Activated T-helper 1 cell treated with anti-CD3 and anti-CD28 coated beads, Interleukin-12 subunit alpha, Interleukin-12 subunit beta, Interleukin-2, Interleukin-4 antibody, amounts not matched to agents 30 ng/mL and 10 ng/mL and 1 ng/mL, durations not matched to agents 14 hours and 24 hours and 36 hours (primary cell): ENCODE results near the gene RPL41. TPM values are rescaled to one million over a fixed set of nuclear protein-coding genes. Genes with fewer than 3 reads are reported as not detected.

Experiments
- DNase-seq: peaks from one replicate; pipeline ENCODE4 v3.0.0; 2021; ENCODE audit warnings: low spot score
- H3K27ac Mint-ChIP-seq: one replicate; pipeline ENCODE4 v1.8.0; 2021; ENCODE audit warnings: mild to moderate bottlenecking, mixed read lengths
- H3K27me3 Mint-ChIP-seq: one replicate; pipeline ENCODE4 v1.8.0; 2022; ENCODE audit warnings: mild to moderate bottlenecking, moderate library complexity, mixed read lengths; ENCODE audit not compliant: insufficient read depth
- H3K36me3 Mint-ChIP-seq: one replicate; pipeline ENCODE4 v1.8.0; 2021; ENCODE audit warnings: low read depth, mixed read lengths
- H3K4me1 Mint-ChIP-seq: one replicate; pipeline ENCODE4 v1.8.0; 2021; ENCODE audit warnings: low read depth, mixed read lengths
- H3K4me3 Mint-ChIP-seq: one replicate; pipeline ENCODE4 v1.8.0; 2021; ENCODE audit warnings: mild to moderate bottlenecking, moderate library complexity, mixed read lengths
- H3K9me3 Mint-ChIP-seq: one replicate; pipeline ENCODE4 v1.8.0; 2021; ENCODE audit warnings: mixed read lengths
- intact Hi-C: fragments of 100-400 bp; cut with micrococcal nuclease; formaldehyde crosslinking; loops from one replicate; pipeline ENCODE4 v1.15.1; 2024
- total RNA-seq: library from RNA; stranded (reverse); gene quantifications from 2 replicates; pipeline ENCODE4 v1.2.3, GENCODE V29; 2022

Gene RPL41
- total RNA-seq, 1 donor from 2014 or later: 3,676 TPM

DNA sequence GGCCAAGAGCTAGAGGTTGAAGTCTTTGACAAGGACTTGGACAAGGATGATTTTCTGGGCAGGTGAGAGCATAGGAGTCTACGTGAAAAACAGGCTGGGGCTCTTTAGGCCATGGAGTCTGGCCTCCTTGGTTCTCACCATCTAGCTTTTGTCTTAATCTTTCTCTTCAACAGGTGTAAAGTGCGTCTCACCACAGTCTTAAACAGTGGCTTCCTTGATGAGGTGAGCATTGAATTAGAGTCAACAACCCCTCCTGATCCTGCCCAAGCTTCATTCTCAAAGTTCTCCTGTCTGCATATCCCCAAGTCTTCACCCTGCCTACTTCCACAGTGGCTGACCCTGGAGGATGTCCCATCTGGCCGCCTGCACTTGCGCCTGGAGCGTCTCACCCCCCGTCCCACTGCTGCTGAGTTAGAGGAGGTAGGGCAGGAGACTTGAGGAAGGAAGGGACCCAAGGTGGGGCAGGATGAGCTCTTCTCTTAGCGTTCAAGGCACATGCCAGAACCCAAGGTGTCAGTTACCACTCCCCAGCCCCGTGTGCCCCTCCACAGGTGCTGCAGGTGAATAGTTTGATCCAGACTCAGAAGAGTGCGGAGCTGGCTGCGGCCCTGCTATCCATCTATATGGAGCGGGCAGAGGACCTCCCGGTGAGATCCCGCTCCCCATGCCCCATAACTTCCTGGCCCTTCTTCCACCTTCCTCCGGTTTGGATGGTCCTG is 21.6 kb downstream of the RPL41 start:
- Mint-ChIP-seq H3K27me3 (no peaks in the 10 kb centered on the region), H3K9me3 (no peaks in the 10 kb centered on the region), H3K36me3 (peaks cover 73% of the 10 kb centered on the region), H3K27ac (peak overlapping the region; percentile 16), H3K4me1 (peaks cover 42% of the 10 kb centered on the region), H3K4me3 (no peak overlapping the region)
- no peak for DNase-seq
- intact Hi-C loops: no loop called here

DNA sequence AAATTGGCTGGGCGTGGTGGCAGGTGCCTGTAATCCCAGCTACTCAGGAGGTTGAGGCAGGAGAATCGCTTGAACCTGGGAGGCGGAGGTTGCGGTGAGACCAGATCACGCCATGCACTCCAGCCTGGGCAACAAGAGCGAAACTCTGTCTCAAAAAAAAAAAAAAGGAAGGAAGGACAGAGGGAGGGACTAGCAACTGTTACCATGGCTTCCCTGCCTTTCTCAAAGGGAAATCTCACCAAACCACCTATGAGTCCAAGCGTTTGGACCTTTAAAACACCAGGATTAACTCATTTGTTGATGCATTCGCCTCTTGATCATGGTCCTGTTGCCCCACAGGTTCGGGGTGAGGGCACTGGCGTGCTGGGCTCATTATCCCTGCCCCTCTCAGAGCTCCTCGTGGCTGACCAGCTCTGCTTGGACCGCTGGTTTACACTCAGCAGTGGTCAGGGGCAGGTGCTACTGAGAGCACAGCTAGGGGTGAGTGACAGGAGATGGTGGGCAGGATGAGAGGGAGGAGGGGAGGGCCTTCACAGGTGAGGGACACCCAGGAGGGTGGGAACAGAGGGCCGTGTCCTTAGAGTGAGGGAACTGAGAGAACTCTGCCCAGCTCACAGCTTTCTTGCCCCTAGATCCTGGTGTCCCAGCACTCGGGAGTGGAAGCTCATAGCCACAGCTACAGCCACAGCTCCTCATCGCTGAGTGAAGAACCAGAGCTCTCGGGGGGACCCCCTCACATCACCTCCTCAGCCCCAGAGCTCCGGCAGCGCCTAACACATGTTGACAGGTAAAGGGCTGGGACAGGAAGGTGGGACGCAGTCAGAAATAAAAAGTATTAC is 25.7 kb downstream of the RPL41 start:
- no peaks in the 10 kb centered on the region for H3K27me3 Mint-ChIP-seq
- peak overlapping the region; percentile 5 for H3K27ac Mint-ChIP-seq
- peaks cover 34% of the 10 kb centered on the region for H3K4me1 Mint-ChIP-seq
- no peak overlapping the region for H3K4me3 Mint-ChIP-seq
- H3K36me3 Mint-ChIP-seq: peaks cover 70% of the 10 kb centered on the region
- no peaks in the 10 kb centered on the region for H3K9me3 Mint-ChIP-seq
- intact Hi-C loops: no loop called here
- DNase-seq: no peak

DNA sequence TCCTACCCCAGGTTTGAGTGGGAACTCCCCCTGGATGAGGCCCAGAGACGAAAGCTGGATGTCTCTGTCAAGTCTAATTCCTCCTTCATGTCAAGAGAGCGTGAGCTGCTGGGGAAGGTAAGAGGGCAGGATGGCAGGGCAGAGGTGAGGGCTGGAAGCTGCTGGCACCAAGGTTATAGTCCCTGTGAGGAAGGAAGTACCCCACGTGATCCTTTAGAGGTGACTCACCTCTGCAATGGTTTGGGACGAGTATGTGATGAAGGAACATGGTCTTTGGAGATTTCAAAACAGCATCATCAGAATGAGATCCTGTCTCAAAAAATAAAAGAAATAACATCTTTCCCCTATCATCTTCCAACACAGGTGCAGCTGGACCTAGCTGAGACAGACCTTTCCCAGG is 26.8 kb downstream of the RPL41 start:
- H3K4me3 Mint-ChIP-seq: no peak overlapping the region
- no peak for DNase-seq
- no peaks in the 10 kb centered on the region for H3K27me3 Mint-ChIP-seq
- peak overlapping the region; percentile 70 for H3K27ac Mint-ChIP-seq
- H3K36me3 Mint-ChIP-seq: peaks cover 61% of the 10 kb centered on the region
- H3K9me3 Mint-ChIP-seq: no peaks in the 10 kb centered on the region
- intact Hi-C loops: no loop called here
- peaks cover 25% of the 10 kb centered on the region for H3K4me1 Mint-ChIP-seq

DNA sequence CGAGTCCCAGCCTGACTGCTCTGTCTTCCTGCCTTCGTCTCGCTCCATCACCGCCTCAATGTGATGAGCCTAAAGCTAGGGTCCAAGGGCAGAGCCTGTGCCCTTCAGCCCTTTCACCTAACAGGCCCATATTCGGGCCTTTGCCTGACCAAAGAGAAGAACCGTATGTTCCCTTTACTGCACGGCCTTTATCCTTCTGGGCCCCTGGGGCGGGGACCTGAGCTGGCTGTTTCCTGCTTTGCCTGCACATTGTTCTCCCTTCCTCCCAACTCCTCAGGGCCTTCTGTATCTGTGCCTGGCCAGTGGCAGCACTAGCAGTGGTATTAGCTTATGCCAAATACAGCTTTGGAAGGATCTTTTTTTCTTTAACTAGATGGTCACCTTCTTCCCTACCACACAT is 27.4 kb downstream of the RPL41 start:
- H3K27ac Mint-ChIP-seq: peak overlapping the region; percentile 40
- H3K36me3 Mint-ChIP-seq: peaks cover 54% of the 10 kb centered on the region
- intact Hi-C loops: no loop called here
- DNase-seq: no peak
- H3K9me3 Mint-ChIP-seq: no peaks in the 10 kb centered on the region
- no peaks in the 10 kb centered on the region for H3K27me3 Mint-ChIP-seq
- peaks cover 19% of the 10 kb centered on the region for H3K4me1 Mint-ChIP-seq
- H3K4me3 Mint-ChIP-seq: no peak overlapping the region

DNA sequence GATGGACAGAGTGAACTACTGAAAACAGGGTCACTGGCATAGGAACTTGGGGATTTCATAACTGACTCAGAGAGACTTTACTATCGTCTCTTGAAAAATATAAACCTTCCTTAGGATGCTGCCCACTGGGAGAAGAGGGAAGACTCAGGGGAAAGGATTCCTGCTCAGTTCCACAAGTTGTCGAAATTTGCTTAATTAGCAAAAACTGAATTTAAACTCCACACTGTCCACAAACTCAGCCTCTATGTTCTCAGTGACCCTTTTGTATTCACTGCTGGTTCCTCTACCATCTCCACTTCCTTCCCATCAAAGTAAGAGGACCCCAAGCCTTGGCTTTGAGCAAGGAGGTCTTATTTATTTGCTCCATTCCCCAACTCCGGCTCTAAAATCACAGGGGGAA is 28.8 kb downstream of the RPL41 start:
- DNase-seq: no peak
- H3K4me3 Mint-ChIP-seq: no peak overlapping the region
- peaks cover 22% of the 10 kb centered on the region for H3K4me1 Mint-ChIP-seq
- H3K36me3 Mint-ChIP-seq: peaks cover 47% of the 10 kb centered on the region
- H3K27me3 Mint-ChIP-seq: no peaks in the 10 kb centered on the region
- H3K9me3 Mint-ChIP-seq: no peaks in the 10 kb centered on the region
- no peak overlapping the region for H3K27ac Mint-ChIP-seq
- intact Hi-C loops: no loop called here

DNA sequence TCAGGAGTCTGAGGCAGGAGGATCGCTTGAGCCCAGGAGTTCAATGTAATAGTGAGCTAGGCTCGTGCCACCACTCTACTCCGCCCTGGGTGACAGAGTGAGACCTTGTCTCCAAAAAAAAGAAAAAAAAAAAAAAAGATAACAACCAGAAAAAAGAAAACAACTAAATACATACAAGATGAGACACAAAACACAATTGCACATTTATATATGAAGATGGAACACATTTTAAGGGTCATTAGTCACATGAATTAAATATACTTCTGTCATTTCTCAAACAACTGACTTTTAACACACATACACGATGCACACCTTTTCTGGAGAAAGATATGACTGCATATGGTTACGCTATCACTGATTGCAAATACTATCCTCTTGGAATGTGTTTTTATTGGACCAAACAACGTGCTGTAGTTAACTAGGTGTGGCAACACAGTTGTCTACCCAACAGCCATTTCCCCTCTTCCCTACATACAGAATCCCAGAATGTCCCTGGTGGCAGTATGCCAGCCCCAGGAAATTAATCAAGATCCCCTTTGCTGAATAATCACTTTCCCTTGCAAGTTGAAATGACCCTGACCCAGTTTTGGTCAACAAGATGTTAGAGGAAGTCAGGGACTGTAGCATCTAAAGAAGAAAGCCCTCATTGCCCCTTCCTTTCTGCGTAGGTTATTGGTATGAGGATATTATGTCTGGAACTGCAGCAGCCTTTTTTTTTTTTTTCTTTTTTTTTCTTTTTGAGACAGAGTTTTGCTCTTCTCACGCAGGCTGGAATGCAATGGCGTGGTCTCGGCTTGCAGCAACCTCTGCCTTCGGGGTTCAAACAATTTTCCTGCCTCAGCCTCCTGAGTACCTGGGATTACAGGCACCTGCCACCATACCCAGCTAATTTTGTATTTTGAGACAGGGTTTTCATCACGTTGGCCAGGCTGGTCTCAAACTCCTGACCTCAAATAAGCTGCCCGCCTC is 30.3 kb downstream of the RPL41 start:
- Mint-ChIP-seq H3K9me3 (no peaks in the 10 kb centered on the region), H3K4me1 (peaks cover 37% of the 10 kb centered on the region), H3K4me3 (no peak overlapping the region), H3K36me3 (peaks cover 38% of the 10 kb centered on the region), H3K27me3 (no peaks in the 10 kb centered on the region), H3K27ac (no peak overlapping the region)
- DNase-seq: no peak
- intact Hi-C loops: no loop called here

DNA sequence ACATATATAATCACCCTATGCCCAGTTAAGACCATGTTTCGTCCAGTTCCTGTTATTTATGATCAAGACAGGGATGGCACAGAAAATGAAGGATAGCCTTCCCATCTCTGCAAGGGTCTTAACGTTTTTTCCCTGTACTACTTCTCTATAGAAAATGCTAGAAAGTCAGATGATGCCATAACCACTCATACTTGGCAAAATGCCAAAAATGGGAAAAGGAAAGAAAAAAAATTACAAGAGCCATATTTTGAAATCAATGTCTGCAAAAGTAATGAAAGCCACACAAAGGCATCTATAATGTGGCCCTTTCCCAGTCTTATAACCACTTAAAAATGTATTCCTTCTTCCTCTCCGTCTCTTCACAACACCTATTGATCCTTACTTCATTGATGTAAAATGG is 34.1 kb downstream of the RPL41 start:
- no peaks in the 10 kb centered on the region for H3K9me3 Mint-ChIP-seq
- DNase-seq: no peak
- intact Hi-C loops: loop anchor here (5.0 to 10.0 kb wide), 3 partner anchors 497 to 1397 kb away; partner anchors contain the start of genes ATP5F1B, DCTN2 and PTGES3
- H3K27me3 Mint-ChIP-seq: no peaks in the 10 kb centered on the region
- peak overlapping the region; percentile 74 for H3K27ac Mint-ChIP-seq
- peaks cover 11% of the 10 kb centered on the region for H3K36me3 Mint-ChIP-seq
- peaks cover 30% of the 10 kb centered on the region for H3K4me1 Mint-ChIP-seq
- H3K4me3 Mint-ChIP-seq: peak overlapping the region; percentile 88

DNA sequence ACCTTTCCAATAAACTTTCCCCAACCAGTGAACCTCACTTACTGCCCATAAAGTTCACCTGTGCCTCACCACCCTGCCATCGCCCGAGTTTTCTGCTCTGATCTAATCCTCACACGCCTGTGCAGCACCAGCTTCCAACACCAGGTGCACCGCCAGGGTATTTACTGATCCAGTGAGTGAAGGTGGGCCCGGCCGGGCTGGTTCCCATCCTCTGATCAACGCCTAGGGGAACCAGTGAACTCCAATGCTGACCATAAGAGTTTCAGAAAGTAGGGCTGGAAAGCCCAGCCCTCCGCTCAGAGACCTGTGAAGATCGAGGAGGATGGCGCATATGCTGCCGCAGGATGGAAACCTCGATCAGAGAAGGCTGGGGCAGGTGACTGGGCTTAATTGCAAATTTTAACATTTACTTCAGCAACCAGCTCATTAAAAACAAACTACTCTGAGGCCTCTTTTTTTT is 35.3 kb downstream of the RPL41 start:
- Mint-ChIP-seq H3K4me1 (peaks cover 33% of the 10 kb centered on the region), H3K27me3 (no peaks in the 10 kb centered on the region), H3K36me3 (peaks cover 13% of the 10 kb centered on the region), H3K27ac (peak overlapping the region; percentile 99), H3K4me3 (peak overlapping the region; percentile 88), H3K9me3 (no peaks in the 10 kb centered on the region)
- intact Hi-C loops: loop anchor here (1.0 to 10.0 kb wide), 12 partner anchors 9 to 1396 kb away; partner anchors contain the start of genes ATP5F1B, DCTN2, ESYT1 and PA2G4
- peak; percentile 60 for DNase-seq

DNA sequence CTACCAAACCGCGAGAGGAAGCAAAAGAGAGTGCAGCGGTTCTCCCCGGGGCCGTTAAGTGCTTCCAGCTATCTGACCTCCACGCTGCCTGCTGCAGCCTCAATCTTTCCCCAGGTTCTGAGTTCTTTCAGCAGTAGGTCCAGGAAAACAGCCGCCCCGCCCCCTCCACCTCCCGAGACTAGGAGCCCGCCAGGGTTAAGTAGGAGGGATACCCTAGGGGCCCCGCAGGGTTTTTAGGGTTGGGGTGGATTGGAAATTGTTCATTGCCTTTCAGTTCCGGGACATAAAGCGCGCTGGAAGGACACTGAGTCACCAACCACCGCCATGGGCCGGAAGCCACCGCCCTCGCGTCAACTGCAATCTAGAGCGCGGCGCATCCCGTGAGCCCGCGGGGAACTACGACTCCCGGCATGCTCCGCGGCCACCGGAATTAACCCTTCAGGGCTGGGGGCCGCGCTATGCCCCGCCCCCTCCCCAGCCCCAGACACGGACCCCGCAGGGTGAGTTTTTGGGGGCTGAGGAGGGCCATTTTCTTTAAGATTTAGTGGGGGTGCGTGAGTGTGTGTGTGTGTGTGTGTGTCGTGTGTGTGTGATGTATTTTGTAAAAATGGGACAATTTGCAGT is 35.8 kb downstream of the RPL41 start, which contains the start of gene MYL6B:
TSS of gene MYL6B (plus strand) at position 456 of the 624 bp plus-strand sequence. CDS start 1,332 bp downstream, outside the sequence.
- H3K4me1 Mint-ChIP-seq: peaks cover 36% of the 10 kb centered on the region
- DNase-seq: peak; percentile 92
- peak within 1 kb of the TSS; percentile 99 for H3K27ac Mint-ChIP-seq
- intact Hi-C loops: loop anchor here (1.0 to 10.0 kb wide), 12 partner anchors 8 to 1395 kb away; partner anchors contain the start of genes ATP5F1B, DCTN2, ESYT1 and PA2G4
- H3K4me3 Mint-ChIP-seq: peak within 1 kb of the TSS; percentile 88
- H3K27me3 Mint-ChIP-seq: no peaks in the 10 kb centered on the region
- no peaks in the 10 kb centered on the region for H3K9me3 Mint-ChIP-seq
- H3K36me3 Mint-ChIP-seq: peaks cover 14% of the 10 kb centered on the region

DNA sequence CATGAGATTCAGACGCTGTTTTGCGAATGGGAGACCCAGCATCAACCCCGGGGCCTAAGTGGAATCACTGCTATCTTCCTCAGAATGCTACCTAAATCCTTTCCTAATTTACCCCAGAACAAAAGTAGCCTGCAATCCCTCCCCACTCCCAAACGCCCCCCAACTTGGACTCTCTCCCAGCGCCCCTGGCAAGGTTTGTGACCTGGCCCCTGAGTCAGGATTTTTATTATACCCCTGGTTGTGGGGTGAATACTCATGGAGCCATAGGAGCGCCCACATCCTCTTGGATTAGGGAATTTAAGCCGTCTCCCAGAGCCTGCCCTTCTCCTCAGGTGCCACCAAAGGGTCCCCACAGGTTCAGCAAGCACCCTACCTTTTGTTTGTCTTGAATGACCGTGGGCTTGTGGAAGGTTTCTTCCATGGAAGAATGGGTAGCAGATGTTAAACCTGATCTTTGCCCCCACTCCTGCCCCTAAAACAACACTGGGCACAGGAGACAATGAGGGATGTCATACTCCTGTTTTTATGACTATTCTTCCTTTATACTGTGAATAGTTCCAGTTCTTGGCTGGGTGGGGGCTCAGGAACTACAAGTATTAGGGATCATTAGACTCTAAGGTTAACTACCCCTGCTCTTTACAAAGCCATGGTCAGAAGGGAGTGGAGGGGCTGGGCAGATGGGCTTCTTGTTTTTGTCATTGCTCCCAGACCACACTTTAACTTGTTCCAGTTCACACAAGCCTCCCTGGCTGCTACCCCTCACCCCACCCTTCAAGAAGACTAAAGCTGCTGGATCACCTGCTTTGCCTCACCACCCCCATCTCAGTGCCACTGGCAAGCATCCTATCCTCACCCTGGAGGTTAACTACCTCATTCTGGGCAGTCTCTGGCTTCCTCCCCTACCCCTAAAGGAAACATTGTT is 36.6 kb downstream of the RPL41 start:
- intact Hi-C loops: loop anchor here (1.0 to 10.0 kb wide), 12 partner anchors 7 to 1394 kb away; partner anchors contain the start of genes ATP5F1B, DCTN2, ESYT1 and PA2G4
- H3K4me1 Mint-ChIP-seq: peaks cover 42% of the 10 kb centered on the region
- DNase-seq: no peak
- peaks cover 16% of the 10 kb centered on the region for H3K36me3 Mint-ChIP-seq
- no peaks in the 10 kb centered on the region for H3K9me3 Mint-ChIP-seq
- H3K27ac Mint-ChIP-seq: peak overlapping the region; percentile 99
- H3K4me3 Mint-ChIP-seq: peak overlapping the region; percentile 88
- no peaks in the 10 kb centered on the region for H3K27me3 Mint-ChIP-seq

DNA sequence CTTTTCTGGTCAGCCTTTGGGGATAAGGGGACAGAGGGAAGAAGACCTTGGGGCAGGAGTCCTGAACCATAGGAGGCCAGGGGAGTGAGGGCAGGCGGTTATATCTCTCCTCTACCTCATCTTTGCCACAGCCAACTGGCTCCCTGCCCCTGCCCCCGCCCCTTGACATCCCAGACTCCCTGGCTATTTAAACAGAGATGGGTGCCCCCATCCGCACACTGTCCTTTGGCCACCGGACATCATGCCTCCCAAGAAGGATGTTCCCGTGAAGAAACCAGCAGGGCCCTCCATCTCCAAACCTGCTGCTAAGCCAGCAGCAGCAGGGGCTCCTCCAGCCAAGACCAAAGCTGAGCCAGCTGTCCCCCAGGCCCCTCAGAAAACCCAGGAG is 37.2 kb downstream of the RPL41 start:
- no peak for DNase-seq
- Mint-ChIP-seq H3K36me3 (peaks cover 19% of the 10 kb centered on the region), H3K4me3 (peak overlapping the region; percentile 88), H3K27ac (peak overlapping the region; percentile 99), H3K27me3 (no peaks in the 10 kb centered on the region), H3K9me3 (no peaks in the 10 kb centered on the region), H3K4me1 (peaks cover 42% of the 10 kb centered on the region)
- intact Hi-C loops: loop anchor here (2.0 to 10.0 kb wide), 5 partner anchors 107 to 1394 kb away; partner anchors contain the start of genes ATP5F1B, DCTN2 and PTGES3
